GM12878 (cell line): ENCODE data around the gene SLC12A5. TPM values are rescaled to one million over a fixed set of nuclear protein-coding genes. Genes with fewer than 3 reads are reported as not detected.

Source experiments
- ATAC-seq: fragments of 200-7000 bp; cut with Tn5 transposase; 3 replicates; pipeline ENCODE4 v1.9.1; 2020; ENCODE audit warnings: mild to moderate bottlenecking, moderate library complexity
- BruUV-seq: library from RNA; stranded (reverse); fragments of 400-500 nt; replicated peaks from 2 replicates; lab custom pipeline; 2021; lab: Mats Ljungman, UMichigan
- CTCF ChIA-PET: fragments of 300-600 bp; sonication (Branson Sonifier 250); formaldehyde crosslinking; extraction: SDS; loops from one replicate; lab custom pipeline; 2021; ENCODE audit warnings: inconsistent platforms; lab: Yijun Ruan, JAX
- POLR2A ChIA-PET: fragments of 350-600 bp; formaldehyde crosslinking; extraction: SDS; loops from one replicate; lab custom pipeline; 2021; ENCODE audit warnings: inconsistent platforms; lab: Charles Lee
- RAD21 ChIA-PET: fragments of 300-600 bp; sonication (Branson Sonifier 250); formaldehyde crosslinking; loops from one replicate; lab custom pipeline; 2023; ENCODE audit warnings: antibody characterized with exemption; ENCODE audit not compliant: unreplicated experiment; lab: Charles Lee
- SMC1A ChIA-PET: fragments of 300-600 bp; sonication (Branson Sonifier 250); formaldehyde crosslinking; loops from one replicate; lab custom pipeline; 2023; ENCODE audit not compliant: unreplicated experiment, uncharacterized antibody; lab: Charles Lee
- DNase-seq: peaks from one replicate; pipeline ENCODE4 v3.0.0-alpha.2; 2011; ENCODE audit warnings: low read depth, low spot score
- FAIRE-seq: peaks from 3 replicates; lab custom pipeline; 2011; peaks lifted over from hg19 to GRCh38; lab: Jason Lieb, UNC
- H2AFZ ChIP-seq: 2 replicates; pipeline ENCODE4 v1.6.0; 2011; ENCODE audit warnings: low read depth, low read length, control low read depth; ENCODE audit not compliant: control insufficient read depth
- H3K27ac ChIP-seq: 2 replicates; pipeline ENCODE4 v1.5.1; 2011; ENCODE audit warnings: control low read depth; ENCODE audit not compliant: control insufficient read depth, insufficient read depth
- H3K27me3 ChIP-seq, 2 experiments: replicated peaks in 1 of 2; 2 replicates each; pipeline versions ENCODE4 v1.6.0 to v1.6.1; 2011; ENCODE audit warnings: low read length in 1 of 2; ENCODE audit not compliant: control insufficient read depth in 2 of 2, insufficient read depth in 2 of 2
- H3K36me3 ChIP-seq, 2 experiments: 2 replicates each; pipeline ENCODE4 v1.5.1; 2011; ENCODE audit warnings: low read length in 1 of 2; ENCODE audit not compliant: control insufficient read depth in 2 of 2, insufficient read depth in 2 of 2
- H3K4me1 ChIP-seq: 2 replicates; pipeline ENCODE4 v1.6.1; 2011; ENCODE audit warnings: mild to moderate bottlenecking, low read length, moderate library complexity, mixed read lengths; ENCODE audit not compliant: control insufficient read depth, insufficient read depth
- H3K4me2 ChIP-seq: 2 replicates; pipeline ENCODE4 v1.6.0; 2011; ENCODE audit warnings: control low read depth; ENCODE audit not compliant: control insufficient read depth, insufficient read depth
- H3K4me3 ChIP-seq: fragments of 200-600 bp; sonication (generic); 2 replicates; pipeline ENCODE4 v1.5.1; 2016
- H3K79me2 ChIP-seq: 2 replicates; pipeline ENCODE4 v1.6.0; 2011; ENCODE audit warnings: low read length; ENCODE audit not compliant: control insufficient read depth, insufficient read depth
- H3K9ac ChIP-seq: 2 replicates; pipeline ENCODE4 v1.8.0; 2011; ENCODE audit warnings: low read length, control low read depth, mixed read lengths; ENCODE audit not compliant: control insufficient read depth, insufficient read depth
- H3K9me3 ChIP-seq: replicated peaks from 3 replicates; pipeline ENCODE4 v1.5.1; 2011; ENCODE audit warnings: mild to moderate bottlenecking, low read length; ENCODE audit not compliant: control insufficient read depth, insufficient read depth
- H4K20me1 ChIP-seq: 2 replicates; pipeline ENCODE4 v1.6.0; 2011; ENCODE audit not compliant: control insufficient read depth, insufficient read depth
- CBFB ChIP-seq: IDR thresholded peaks from 2 replicates; pipeline ENCODE4 v1.6.1; 2016; ENCODE audit warnings: antibody characterized with exemption, low read depth
- CREB1 ChIP-seq: IDR thresholded peaks from 2 replicates; pipeline ENCODE4 v1.6.1; 2012; ENCODE audit warnings: low read depth, mild to moderate bottlenecking, inconsistent platforms
- GABPA ChIP-seq: IDR thresholded peaks from 2 replicates; pipeline ENCODE4 v1.6.1; 2014; ENCODE audit warnings: antibody characterized with exemption, low read depth, mild to moderate bottlenecking, inconsistent platforms
- IKZF2 ChIP-seq, 2 experiments: fragments of 450-650 bp; IDR thresholded peaks; 2 replicates each; pipeline ENCODE4 v1.6.1; 2017; ENCODE audit warnings: mild to moderate bottlenecking in 2 of 2, moderate library complexity in 2 of 2
- KDM1A ChIP-seq: fragments of 200-600 bp; sonication (generic); IDR thresholded peaks from 2 replicates; pipeline ENCODE4 v1.6.1; 2016; ENCODE audit warnings: borderline replicate concordance
- MTA2 ChIP-seq: fragments of 450-650 bp; IDR thresholded peaks from 2 replicates; pipeline ENCODE4 v1.6.1; 2016; ENCODE audit warnings: low read depth, mild to moderate bottlenecking, moderate library complexity
- MYC ChIP-seq: IDR thresholded peaks from 2 replicates; pipeline ENCODE4 v1.6.1; 2011; ENCODE audit warnings: mild to moderate bottlenecking, low read length, moderate library complexity, inconsistent platforms; ENCODE audit not compliant: insufficient read depth, insufficient replicate concordance, insufficient read length, severe bottlenecking
- NBN ChIP-seq: fragments of 450-650 bp; IDR thresholded peaks from 2 replicates; pipeline ENCODE4 v1.6.1; 2016
- NFYA ChIP-seq: IDR thresholded peaks from 2 replicates; pipeline ENCODE4 v1.6.1; 2011; ENCODE audit warnings: low read depth, mild to moderate bottlenecking, low read length, improper control_type of control experiment, borderline replicate concordance
- POU2F2 ChIP-seq: IDR thresholded peaks from 3 replicates; pipeline ENCODE4 v1.6.1; 2011; ENCODE audit warnings: low read depth, mild to moderate bottlenecking, low read length, borderline replicate concordance
- SIN3A ChIP-seq: IDR thresholded peaks from 2 replicates; pipeline ENCODE4 v1.6.1; 2012; ENCODE audit warnings: low read depth, low read length, improper control_type of control experiment
- SMAD1 ChIP-seq: fragments of 450-650 bp; IDR thresholded peaks from 2 replicates; pipeline ENCODE4 v1.6.1; 2018; ENCODE audit warnings: mild to moderate bottlenecking, low read depth; ENCODE audit not compliant: partially characterized antibody
- ZBED1 ChIP-seq: IDR thresholded peaks from 2 replicates; pipeline ENCODE4 v1.6.1; 2016; ENCODE audit warnings: borderline replicate concordance
- ZNF207 ChIP-seq: fragments of 450-650 bp; IDR thresholded peaks from 2 replicates; pipeline ENCODE4 v1.6.1; 2014; ENCODE audit warnings: antibody characterized with exemption, mild to moderate bottlenecking, borderline replicate concordance
- ZNF384 ChIP-seq: IDR thresholded peaks from 2 replicates; pipeline ENCODE4 v1.6.1; 2012; ENCODE audit warnings: low read depth, mild to moderate bottlenecking, low read length, improper control_type of control experiment, borderline replicate concordance
- WGBS: methylation state at CpG from one replicate; pipeline ENCODE4 v1.1.6; 2016; ENCODE audit warnings: low lambda C conversion rate; ENCODE audit not compliant: insufficient replicate concordance, insufficient coverage; ENCODE audit errors: missing lambda C conversion rate; 5-methylcytosine and 5-hydroxymethylcytosine counted together
- in situ Hi-C: fragments of 300-500 bp; cut with MboI; formaldehyde crosslinking; loops from 9 replicates; pipeline ENCODE4 v1.14.3; 2018; ENCODE audit warnings: mixed read lengths
- intact Hi-C: fragments of 100-400 bp; cut with micrococcal nuclease; formaldehyde crosslinking; loops from one replicate; pipeline ENCODE4 v1.14.2; 2022; ENCODE audit not compliant: unreplicated experiment
- polyA plus RNA-seq, 11 experiments: library from polyadenylated mRNA; depleted of rRNA in 4 of 11; unstranded in 6 of 11; stranded (reverse) in 5 of 11; fragments of >200 nt; fragmentation: Nextera tagmentation in 4 of 11; fragmentation: Illumina TruSeq in 1 of 11; extraction: Ambion mirVana in 4 of 11; extraction: Trizol in 1 of 11; gene quantifications; 1 replicate in 1 of 11; 2 replicates in 10 of 11; pipeline versions ENCODE4 v1.2.1 to v1.2.3, GENCODE V29; 2011 to 2016; ENCODE audit warnings: inconsistent platforms in 2 of 11, missing spikeins in 2 of 11, low read depth in 1 of 11
- total RNA-seq, 4 experiments: library from RNA; depleted of rRNA in 3 of 4; stranded (reverse); fragments of >200 nt in 3 of 4; fragmentation: Illumina TruSeq in 1 of 4; extraction: Trizol in 1 of 4; gene quantifications; 2 replicates each; pipeline versions ENCODE4 v1.2.1 to v1.2.3, GENCODE V29; 2013 to 2021
- TF ChIP-seq, protein P1 (sequence below): fragments of 450-650 bp; IDR thresholded peaks from 2 replicates; pipeline ENCODE4 v1.6.1; 2016; ENCODE audit warnings: mild to moderate bottlenecking, moderate library complexity, borderline replicate concordance
- TF ChIP-seq, protein P2 (sequence below): IDR thresholded peaks from 2 replicates; pipeline ENCODE4 v1.6.1; 2011; ENCODE audit warnings: borderline replicate concordance, low read depth, mild to moderate bottlenecking, moderate library complexity, mixed read lengths, low read length; ENCODE audit not compliant: insufficient read depth; ENCODE audit errors: extremely low read length

The SLC12A5 gene
- total and polyA plus RNA-seq, 10 of the 15 experiments (the other 5 are each of a cell fraction or from before 2014, with no cell fraction given): 0.26 to 2.7 (median 1.2) TPM

DNA sequence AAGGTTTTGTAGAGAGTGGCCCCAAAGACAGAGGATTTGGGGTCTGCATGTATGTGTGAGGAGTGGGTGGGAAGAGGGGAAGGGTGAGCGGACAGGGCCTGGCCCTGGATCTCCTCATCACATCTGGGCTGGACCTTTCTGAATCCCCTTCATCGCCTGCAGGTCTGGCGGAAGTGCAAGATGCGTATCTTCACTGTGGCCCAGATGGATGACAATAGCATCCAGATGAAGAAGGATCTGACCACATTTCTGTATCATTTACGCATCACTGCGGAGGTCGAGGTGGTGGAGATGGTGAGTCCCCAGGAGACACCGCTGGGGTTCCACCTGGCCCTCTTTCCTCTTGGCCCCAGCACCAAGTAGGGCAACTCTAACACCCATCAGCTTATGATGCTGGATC lies 24.4 kb downstream of the SLC12A5 start:
- Histone ChIP-seq H3K79me2 (no peaks in the 10 kb centered on the region), H3K4me2 (no peak overlapping the region), H3K9ac (no peak overlapping the region), H3K27me3 (no peaks in the 10 kb centered on the region; a peak in 1 of 4 replicates), H3K36me3 (no peaks in the 10 kb centered on the region), H3K4me3 (no peak overlapping the region), H3K4me1 (no peaks in the 10 kb centered on the region), H3K27ac (no peak overlapping the region)
- intact Hi-C loops: no loop called here
- ChIA-PET CTCF (no interaction called here), RAD21 (no interaction called here)
- ATAC-seq: no peak
- TF ChIP-seq ZBED1: no peak
- TF ChIP-seq, protein P1, sequence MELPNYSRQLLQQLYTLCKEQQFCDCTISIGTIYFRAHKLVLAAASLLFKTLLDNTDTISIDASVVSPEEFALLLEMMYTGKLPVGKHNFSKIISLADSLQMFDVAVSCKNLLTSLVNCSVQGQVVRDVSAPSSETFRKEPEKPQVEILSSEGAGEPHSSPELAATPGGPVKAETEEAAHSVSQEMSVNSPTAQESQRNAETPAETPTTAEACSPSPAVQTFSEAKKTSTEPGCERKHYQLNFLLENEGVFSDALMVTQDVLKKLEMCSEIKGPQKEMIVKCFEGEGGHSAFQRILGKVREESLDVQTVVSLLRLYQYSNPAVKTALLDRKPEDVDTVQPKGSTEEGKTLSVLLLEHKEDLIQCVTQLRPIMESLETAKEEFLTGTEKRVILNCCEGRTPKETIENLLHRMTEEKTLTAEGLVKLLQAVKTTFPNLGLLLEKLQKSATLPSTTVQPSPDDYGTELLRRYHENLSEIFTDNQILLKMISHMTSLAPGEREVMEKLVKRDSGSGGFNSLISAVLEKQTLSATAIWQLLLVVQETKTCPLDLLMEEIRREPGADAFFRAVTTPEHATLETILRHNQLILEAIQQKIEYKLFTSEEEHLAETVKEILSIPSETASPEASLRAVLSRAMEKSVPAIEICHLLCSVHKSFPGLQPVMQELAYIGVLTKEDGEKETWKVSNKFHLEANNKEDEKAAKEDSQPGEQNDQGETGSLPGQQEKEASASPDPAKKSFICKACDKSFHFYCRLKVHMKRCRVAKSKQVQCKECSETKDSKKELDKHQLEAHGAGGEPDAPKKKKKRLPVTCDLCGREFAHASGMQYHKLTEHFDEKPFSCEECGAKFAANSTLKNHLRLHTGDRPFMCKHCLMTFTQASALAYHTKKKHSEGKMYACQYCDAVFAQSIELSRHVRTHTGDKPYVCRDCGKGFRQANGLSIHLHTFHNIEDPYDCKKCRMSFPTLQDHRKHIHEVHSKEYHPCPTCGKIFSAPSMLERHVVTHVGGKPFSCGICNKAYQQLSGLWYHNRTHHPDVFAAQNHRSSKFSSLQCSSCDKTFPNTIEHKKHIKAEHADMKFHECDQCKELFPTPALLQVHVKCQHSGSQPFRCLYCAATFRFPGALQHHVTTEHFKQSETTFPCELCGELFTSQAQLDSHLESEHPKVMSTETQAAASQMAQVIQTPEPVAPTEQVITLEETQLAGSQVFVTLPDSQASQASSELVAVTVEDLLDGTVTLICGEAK: no peak
- TF ChIP-seq SMAD1: no peak
- no peak for TF ChIP-seq IKZF2 (IDR thresholded peaks at IDR 0.05)
- TF ChIP-seq, protein P2, sequence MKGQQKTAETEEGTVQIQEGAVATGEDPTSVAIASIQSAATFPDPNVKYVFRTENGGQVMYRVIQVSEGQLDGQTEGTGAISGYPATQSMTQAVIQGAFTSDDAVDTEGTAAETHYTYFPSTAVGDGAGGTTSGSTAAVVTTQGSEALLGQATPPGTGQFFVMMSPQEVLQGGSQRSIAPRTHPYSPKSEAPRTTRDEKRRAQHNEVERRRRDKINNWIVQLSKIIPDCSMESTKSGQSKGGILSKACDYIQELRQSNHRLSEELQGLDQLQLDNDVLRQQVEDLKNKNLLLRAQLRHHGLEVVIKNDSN: no peak
- TF ChIP-seq GABPA: no peak
- no peak for TF ChIP-seq CBFB
- no peak for TF ChIP-seq ZNF207
- TF ChIP-seq CREB1: no peak
- no peak for TF ChIP-seq KDM1A
- TF ChIP-seq MYC: no peak
- TF ChIP-seq SIN3A: no peak
- no peak for TF ChIP-seq NBN
- TF ChIP-seq ZNF384: no peak
- TF ChIP-seq POU2F2: no peak
- no peak for TF ChIP-seq NFYA
- TF ChIP-seq MTA2: no peak
- TF ChIP-seq, all 136 proteins: peak for 0
- DNase-seq: no peak
- no peak for FAIRE-seq
- ChIA-PET SMC1A (no interaction called here), POLR2A (no interaction called here)
- in situ Hi-C loops: no loop called here
- 54% methylated on average over 8 of the region's 8 CpGs for WGBS
- Histone ChIP-seq H2AFZ (no peak overlapping the region), H3K9me3 (no peaks in the 10 kb centered on the region; the same call in 2 of the 3 replicates), H4K20me1 (no peaks in the 10 kb centered on the region)
- no TSS peak for BruUV-seq
